Activated CD8-positive, alpha-beta memory T cell treated with anti-CD3 and anti-CD28 coated beads, Interleukin-2, amount 10 ng/mL, durations not matched to agents 7 days and 5 days (primary cell): ENCODE results near the gene TCF3. TPM values are rescaled to one million over a fixed set of nuclear protein-coding genes. Genes with fewer than 3 reads are reported as not detected.

ENCODE experiments used
- ATAC-seq: fragments of 150-1000 bp; cut with Tn5 transposase; one replicate; pipeline ENCODE4 v1.10.0; 2021; ENCODE audit warnings: moderate library complexity
- CTCF ChIA-PET: fragments of 350-600 bp; sonication (Branson Sonifier 250); formaldehyde crosslinking; loops from one replicate; lab custom pipeline; 2021; ENCODE audit warnings: antibody characterized with exemption; lab: Charles Lee
- DNase-seq: peaks from one replicate; pipeline ENCODE4 v3.0.0-alpha.2; 2020
- H3K27ac Mint-ChIP-seq: one replicate; pipeline ENCODE4 v1.8.0; 2021; ENCODE audit warnings: mild to moderate bottlenecking, mixed read lengths
- H3K27me3 Mint-ChIP-seq: one replicate; pipeline ENCODE4 v1.8.0; 2021; ENCODE audit warnings: mixed read lengths
- H3K36me3 Mint-ChIP-seq: one replicate; pipeline ENCODE4 v1.8.0; 2021; ENCODE audit warnings: mild to moderate bottlenecking, mixed read lengths
- H3K4me1 Mint-ChIP-seq: one replicate; pipeline ENCODE4 v1.8.0; 2021; ENCODE audit warnings: mixed read lengths
- H3K4me3 Mint-ChIP-seq: one replicate; pipeline ENCODE4 v1.8.0; 2021; ENCODE audit warnings: mild to moderate bottlenecking, moderate library complexity, mixed read lengths
- H3K9me3 Mint-ChIP-seq: one replicate; pipeline ENCODE4 v1.8.0; 2022; ENCODE audit warnings: low read depth, mixed read lengths
- total RNA-seq, 2 experiments: library from RNA; stranded (reverse); gene quantifications; one replicate each; pipeline ENCODE4 v1.2.3, GENCODE V29; 2021

The TCF3 gene
- total RNA-seq, 2 experiments from 2014 or later = 116 to 124 TPM

- Mint-ChIP-seq H3K4me1 (peaks cover 11% of the 10 kb centered on the region), H3K9me3 (no peaks in the 10 kb centered on the region), H3K4me3 (no peak overlapping the region), H3K27me3 (no peaks in the 10 kb centered on the region), H3K27ac (no peak overlapping the region), H3K36me3 (peaks cover 28% of the 10 kb centered on the region)
- CTCF ChIA-PET = interaction anchor here (1.5 to 2.4 kb wide), 2 partner anchors 65 to 69 kb away, joined by 3 to 6 read pairs; no protein-coding TSS in a partner anchor
- DNase-seq = no peak
- ATAC-seq = no peak
Measured at GRCh38 chr19:1615156-1615765, 37.2 kb downstream of the TCF3 start.

- H3K4me3 Mint-ChIP-seq = no peak overlapping the region
- no peaks in the 10 kb centered on the region for H3K9me3 Mint-ChIP-seq
- CTCF ChIA-PET = no interaction called here
- peaks cover 28% of the 10 kb centered on the region for H3K36me3 Mint-ChIP-seq
- H3K4me1 Mint-ChIP-seq = peaks cover 21% of the 10 kb centered on the region
- ATAC-seq (no peak), DNase-seq (no peak)
- H3K27me3 Mint-ChIP-seq = no peaks in the 10 kb centered on the region
- no peak overlapping the region for H3K27ac Mint-ChIP-seq
Measured at GRCh38 chr19:1613808-1614570, 38.4 kb downstream of the TCF3 start.

- Mint-ChIP-seq H3K9me3 (no peaks in the 10 kb centered on the region), H3K27me3 (no peaks in the 10 kb centered on the region), H3K27ac (no peak overlapping the region), H3K4me3 (no peak overlapping the region), H3K4me1 (peaks cover 29% of the 10 kb centered on the region), H3K36me3 (peaks cover 28% of the 10 kb centered on the region)
- no peak for DNase-seq
- no peak for ATAC-seq
- CTCF ChIA-PET = no interaction called here
Measured at GRCh38 chr19:1613146-1613545, 39.3 kb downstream of the TCF3 start.

GRCh38 chr19:1612114-1613086, 40.0 kb downstream of the TCF3 start:
- no peak overlapping the region for H3K27ac Mint-ChIP-seq
- H3K9me3 Mint-ChIP-seq = no peaks in the 10 kb centered on the region
- no peak for DNase-seq
- peaks cover 29% of the 10 kb centered on the region for H3K4me1 Mint-ChIP-seq
- no peak for ATAC-seq
- no peak overlapping the region for H3K4me3 Mint-ChIP-seq
- H3K36me3 Mint-ChIP-seq = peaks cover 28% of the 10 kb centered on the region
- CTCF ChIA-PET = no interaction called here
- no peaks in the 10 kb centered on the region for H3K27me3 Mint-ChIP-seq

GRCh38 chr19:1611353-1611752, 41.1 kb downstream of the TCF3 start:
- Mint-ChIP-seq H3K4me3 (no peak overlapping the region), H3K4me1 (peaks cover 28% of the 10 kb centered on the region), H3K9me3 (no peaks in the 10 kb centered on the region), H3K36me3 (peaks cover 23% of the 10 kb centered on the region), H3K27ac (peak overlapping the region; percentile 30), H3K27me3 (no peaks in the 10 kb centered on the region)
- CTCF ChIA-PET = no interaction called here
- DNase-seq (no peak), ATAC-seq (no peak)

GRCh38 chr19:1610579-1610978, 41.8 kb downstream of the TCF3 start:
- no peaks in the 10 kb centered on the region for H3K27me3 Mint-ChIP-seq
- no peak overlapping the region for H3K27ac Mint-ChIP-seq
- H3K9me3 Mint-ChIP-seq = no peaks in the 10 kb centered on the region
- ATAC-seq (no peak), DNase-seq (no peak)
- CTCF ChIA-PET = interaction anchor here (1.6 kb wide), 1 partner anchor 64 kb away, joined by 4 read pairs; no protein-coding TSS in a partner anchor
- H3K4me3 Mint-ChIP-seq = no peak overlapping the region
- peaks cover 33% of the 10 kb centered on the region for H3K4me1 Mint-ChIP-seq
- H3K36me3 Mint-ChIP-seq = peaks cover 18% of the 10 kb centered on the region

- H3K9me3 Mint-ChIP-seq = no peaks in the 10 kb centered on the region
- H3K27ac Mint-ChIP-seq = no peak overlapping the region
- no peaks in the 10 kb centered on the region for H3K27me3 Mint-ChIP-seq
- ATAC-seq (no peak), DNase-seq (no peak)
- H3K4me1 Mint-ChIP-seq = peaks cover 35% of the 10 kb centered on the region
- no peak overlapping the region for H3K4me3 Mint-ChIP-seq
- peaks cover 16% of the 10 kb centered on the region for H3K36me3 Mint-ChIP-seq
- CTCF ChIA-PET = interaction anchor here (1.6 kb wide), 1 partner anchor 64 kb away, joined by 4 read pairs; no protein-coding TSS in a partner anchor
Measured at GRCh38 chr19:1609680-1610474, 42.5 kb downstream of the TCF3 start.

- CTCF ChIA-PET = interaction anchor here (1.3 to 1.6 kb wide), 2 partner anchors 16 to 63 kb away, joined by 4 to 5 read pairs; partner anchors contain the start of gene MBD3
- Mint-ChIP-seq H3K36me3 (peaks cover 12% of the 10 kb centered on the region), H3K4me1 (peaks cover 40% of the 10 kb centered on the region), H3K9me3 (no peaks in the 10 kb centered on the region), H3K27ac (no peak overlapping the region), H3K27me3 (no peaks in the 10 kb centered on the region), H3K4me3 (no peak overlapping the region)
- no peak for ATAC-seq
- DNase-seq = no peak
Measured at GRCh38 chr19:1609103-1609396, 43.4 kb downstream of the TCF3 start.

- H3K9me3 Mint-ChIP-seq = no peaks in the 10 kb centered on the region
- no peaks in the 10 kb centered on the region for H3K27me3 Mint-ChIP-seq
- DNase-seq = peak; percentile 50
- CTCF ChIA-PET = interaction anchor here (1.2 to 1.6 kb wide), 4 partner anchors 15 to 229 kb away, joined by 3 to 5 read pairs (median 4); partner anchors contain the start of gene MBD3
- no peak overlapping the region for H3K27ac Mint-ChIP-seq
- no peak overlapping the region for H3K4me3 Mint-ChIP-seq
- no peak for ATAC-seq
- peaks cover 45% of the 10 kb centered on the region for H3K4me1 Mint-ChIP-seq
- peaks cover 12% of the 10 kb centered on the region for H3K36me3 Mint-ChIP-seq
Measured at GRCh38 chr19:1608359-1609102, 43.9 kb downstream of the TCF3 start.

GRCh38 chr19:1606138-1606651, 46.2 kb downstream of the TCF3 start:
- Mint-ChIP-seq H3K4me1 (peaks cover 54% of the 10 kb centered on the region), H3K4me3 (peak overlapping the region; percentile 92), H3K9me3 (no peaks in the 10 kb centered on the region), H3K27ac (peak overlapping the region; percentile 98), H3K27me3 (no peaks in the 10 kb centered on the region), H3K36me3 (peaks cover 10% of the 10 kb centered on the region)
- DNase-seq (no peak), ATAC-seq (peak; percentile 3)
- CTCF ChIA-PET = interaction anchor here (0.9 to 4.1 kb wide), 11 partner anchors 13 to 1095 kb away, joined by 3 to 20 read pairs (median 3); partner anchors contain the start of genes MBD3 and REEP6

GRCh38 chr19:1605236-1606137, 46.9 kb downstream of the TCF3 start, which contains the start of gene UQCR11:
UQCR11 (minus strand) TSS chr19:1605462; CDS start chr19:1605409, 53 bp downstream.
- peaks cover 9% of the 10 kb centered on the region for H3K36me3 Mint-ChIP-seq
- peak within 1 kb of the TSS; percentile 98 for H3K27ac Mint-ChIP-seq
- ATAC-seq (peak; percentile 90), DNase-seq (peak; percentile 96)
- no peaks in the 10 kb centered on the region for H3K27me3 Mint-ChIP-seq
- peak within 1 kb of the TSS; percentile 92 for H3K4me3 Mint-ChIP-seq
- no peaks in the 10 kb centered on the region for H3K9me3 Mint-ChIP-seq
- peaks cover 54% of the 10 kb centered on the region for H3K4me1 Mint-ChIP-seq
- CTCF ChIA-PET = interaction anchor here (0.6 to 4.1 kb wide), 14 partner anchors 12 to 1095 kb away, joined by 3 to 20 read pairs (median 3); partner anchors contain the start of genes MBD3 and REEP6
